HG02678 (cell line): ENCODE measurements around the gene MFAP4.

Experiments
- ATAC-seq: cut with Tn5 transposase; IDR thresholded peaks from one replicate; pipeline ENCODE4 v1.9.1; 2021; ENCODE audit warnings: mild to moderate bottlenecking, moderate library complexity; ENCODE audit not compliant: unreplicated experiment

MFAP4 gene

DNA sequence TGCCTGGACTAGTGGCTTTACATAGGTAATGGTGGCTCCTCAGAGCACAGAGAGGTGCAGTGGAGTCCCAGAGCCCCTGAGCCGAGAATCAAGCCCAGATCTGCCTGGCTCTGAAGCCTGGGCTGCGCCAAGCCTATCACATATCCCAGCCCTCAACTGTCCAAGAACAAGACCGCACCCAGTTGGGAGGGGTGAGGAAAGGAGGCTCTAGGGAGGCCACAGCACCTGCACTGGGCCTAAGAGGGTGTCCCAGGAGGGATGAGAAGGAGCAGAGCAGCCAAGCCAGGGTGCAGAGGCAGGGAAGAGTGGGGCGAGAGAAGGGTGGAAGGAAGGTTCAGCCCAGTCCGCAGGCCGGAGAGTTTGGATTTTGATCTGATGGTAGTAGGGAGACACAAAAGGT lies 23.1 kb upstream of the MFAP4 start:
- no peak for ATAC-seq

DNA sequence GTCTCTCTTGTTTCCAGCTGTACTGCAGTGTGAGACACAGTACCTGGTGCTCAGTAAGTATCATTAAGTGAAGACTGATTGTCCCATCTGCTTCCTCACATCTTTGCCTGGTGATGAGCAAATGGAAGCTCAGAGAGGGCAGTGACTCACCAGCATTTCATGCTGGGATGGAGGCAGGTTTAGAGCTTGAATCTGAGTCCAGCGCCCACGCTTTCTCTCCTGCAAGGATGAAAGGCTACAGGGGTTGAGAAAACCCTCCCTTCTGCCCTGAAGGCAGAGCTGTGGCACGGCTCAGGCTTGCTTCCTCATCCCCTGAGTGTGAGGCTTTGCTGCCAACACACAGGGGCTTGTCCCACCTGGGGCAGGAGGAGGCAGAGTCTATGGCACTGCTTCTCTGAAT lies 22.5 kb upstream of the MFAP4 start:
- no peak for ATAC-seq

DNA sequence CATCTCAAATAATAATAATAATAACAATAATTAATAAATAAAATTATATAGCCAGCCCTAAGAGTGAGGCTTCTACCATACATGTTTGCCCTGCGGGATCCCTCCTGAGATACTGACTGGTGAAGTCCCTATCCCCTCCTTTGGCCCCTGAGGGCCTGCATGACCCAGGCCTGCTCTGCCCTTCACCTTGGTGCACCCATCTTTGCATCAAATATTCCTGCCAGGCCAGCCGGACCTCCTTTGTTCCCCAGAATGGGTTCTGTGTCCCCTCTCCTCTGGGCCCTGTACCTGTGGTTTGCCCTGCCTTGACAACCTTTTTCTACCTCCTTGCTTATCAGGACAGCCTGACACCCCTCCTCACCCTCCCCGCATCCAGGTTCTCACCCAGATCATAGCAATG lies 22.1 kb upstream of the MFAP4 start:
- ATAC-seq: no peak

DNA sequence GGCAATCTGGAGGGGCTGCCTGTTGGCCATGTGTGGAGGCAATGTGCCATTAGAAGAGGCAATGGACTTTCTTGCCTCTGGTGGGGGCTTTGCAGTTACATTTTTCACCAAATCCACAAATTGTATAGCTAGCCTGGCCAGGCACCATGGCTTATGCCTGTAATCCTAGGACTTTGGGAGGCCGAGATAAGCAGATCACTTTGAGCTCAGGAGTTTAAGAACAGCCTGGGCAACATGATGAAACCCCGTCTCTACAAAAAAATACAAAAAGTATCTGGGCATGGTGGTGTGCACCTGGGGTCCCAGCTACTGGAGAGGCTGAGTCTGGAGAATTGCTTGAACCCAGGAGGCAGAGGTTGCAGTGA lies 21.3 kb upstream of the MFAP4 start:
- no peak for ATAC-seq

DNA sequence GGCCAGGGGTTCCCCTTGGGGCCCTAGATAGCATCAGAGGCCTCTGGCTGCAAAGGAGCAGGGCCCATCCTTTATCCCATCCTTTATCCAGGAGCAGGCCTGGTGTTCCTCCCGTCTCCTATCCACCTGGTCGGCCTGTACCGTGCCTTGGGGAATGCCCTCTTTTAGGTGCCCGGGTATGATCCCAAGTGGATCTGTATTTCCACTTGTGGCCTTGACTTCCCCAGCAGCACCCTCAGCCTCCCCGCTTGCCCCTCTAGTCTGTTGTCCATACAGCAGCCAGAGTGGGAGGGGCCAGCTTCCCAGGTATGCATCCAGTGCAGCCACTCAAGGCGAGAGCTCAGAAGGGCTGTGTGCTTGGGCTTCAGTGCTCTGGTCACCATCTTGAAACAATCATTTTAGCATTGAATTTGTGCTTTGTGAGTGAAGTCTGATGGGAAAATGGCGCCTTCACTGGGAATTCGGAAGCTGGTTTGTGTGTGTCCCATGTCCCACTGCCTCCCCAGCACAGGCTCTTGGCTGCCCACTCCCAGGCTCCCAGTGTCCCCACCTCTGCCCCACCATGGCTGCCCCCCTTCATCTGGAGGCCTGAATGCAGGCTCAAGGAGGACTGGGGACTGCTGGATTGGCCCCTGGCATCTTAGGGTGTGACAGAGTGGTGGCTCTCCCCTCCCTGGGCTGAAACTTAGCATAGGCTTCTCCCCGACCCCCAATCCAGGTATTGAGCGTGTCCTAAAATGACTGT lies 20.8 kb upstream of the MFAP4 start:
- no peak for ATAC-seq

GRCh38 chr17:19405114-19405513 lies 18.1 kb upstream of the MFAP4 start:
- no peak for ATAC-seq

DNA sequence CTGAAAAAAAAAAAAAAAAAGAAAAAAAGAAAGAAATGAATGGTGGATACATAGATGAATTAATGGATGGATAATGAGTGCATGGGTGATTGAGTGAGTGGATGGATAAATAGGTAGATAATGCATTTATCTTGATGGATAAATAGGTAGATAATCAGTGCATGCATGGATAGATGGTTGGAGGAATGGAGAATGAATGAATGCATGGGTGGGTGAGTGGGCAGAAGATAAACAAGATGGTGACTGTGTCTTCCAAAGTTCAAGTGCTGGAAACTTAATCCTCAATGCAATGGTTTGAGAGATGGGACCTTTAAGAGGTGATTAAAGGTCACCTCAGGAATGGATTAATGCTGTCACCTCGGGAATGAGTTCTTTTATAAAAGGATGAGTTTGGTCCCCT lies 17.3 kb upstream of the MFAP4 start:
- ATAC-seq: no peak

- ATAC-seq: no peak
Measured at GRCh38 chr17:19403021-19403420, 16.0 kb upstream of the MFAP4 start.

- no peak for ATAC-seq
Measured at GRCh38 chr17:19402171-19402570, 15.2 kb upstream of the MFAP4 start.

- ATAC-seq: no peak
Measured at GRCh38 chr17:19401321-19402010, 14.5 kb upstream of the MFAP4 start.

DNA sequence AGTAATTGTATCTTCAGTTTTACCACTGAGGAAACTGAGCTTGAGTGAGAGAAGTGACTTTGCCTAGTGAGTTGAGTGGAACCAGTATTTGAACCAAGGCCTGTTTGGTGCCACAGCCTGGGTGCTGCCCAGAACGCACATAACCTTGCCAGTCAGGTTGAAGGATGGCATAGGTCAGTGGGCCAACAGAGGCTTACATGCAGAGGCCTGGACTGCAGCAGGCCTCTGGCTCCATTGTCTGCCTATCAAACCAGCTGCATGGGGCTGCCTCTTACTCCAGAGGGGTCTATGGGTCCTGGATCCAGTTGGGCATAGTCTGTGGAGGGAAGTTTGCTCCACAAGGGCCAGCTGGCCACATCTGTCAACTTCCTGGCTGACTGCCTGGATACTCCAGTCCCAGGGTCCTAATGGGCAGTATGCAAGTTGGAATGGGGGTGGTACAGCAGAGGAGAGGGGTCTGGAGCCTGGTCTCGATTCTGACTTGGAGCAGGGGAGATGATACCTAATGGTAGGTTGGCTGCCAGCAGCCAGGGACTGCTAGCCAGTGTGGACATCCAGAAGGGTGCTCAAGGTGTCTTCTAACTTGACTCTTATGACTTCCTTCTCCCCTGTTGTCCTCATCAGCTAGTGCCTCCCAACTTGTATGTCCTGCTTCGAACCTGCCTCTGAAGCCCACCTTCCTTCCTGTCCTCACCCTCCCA lies 12.9 kb upstream of the MFAP4 start:
- ATAC-seq: no peak

- ATAC-seq: no peak
Measured at GRCh38 chr17:19398301-19399181, 11.6 kb upstream of the MFAP4 start.

GRCh38 chr17:19397556-19398041 lies 10.6 kb upstream of the MFAP4 start:
- ATAC-seq: no peak

DNA sequence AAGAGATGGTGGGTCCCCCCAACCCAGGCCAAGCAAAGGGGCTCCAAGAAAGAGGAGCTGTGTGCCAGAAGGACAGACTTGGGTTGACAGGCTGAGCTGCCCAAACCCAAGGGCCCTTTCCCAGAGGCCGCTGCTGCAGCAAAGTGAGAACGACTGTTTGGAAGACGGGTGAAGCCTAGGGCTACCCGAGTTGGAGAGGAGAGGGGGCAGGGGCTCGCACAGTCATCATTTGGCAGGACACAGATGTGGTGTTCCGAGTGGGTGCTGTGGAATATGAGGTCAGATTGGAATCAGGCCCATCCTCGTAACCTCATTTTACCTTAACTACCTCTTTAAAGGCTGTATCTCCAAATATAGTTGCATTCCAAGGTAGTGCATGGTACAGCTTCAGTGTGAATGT lies 5.3 kb upstream of the MFAP4 start:
- no peak for ATAC-seq

DNA sequence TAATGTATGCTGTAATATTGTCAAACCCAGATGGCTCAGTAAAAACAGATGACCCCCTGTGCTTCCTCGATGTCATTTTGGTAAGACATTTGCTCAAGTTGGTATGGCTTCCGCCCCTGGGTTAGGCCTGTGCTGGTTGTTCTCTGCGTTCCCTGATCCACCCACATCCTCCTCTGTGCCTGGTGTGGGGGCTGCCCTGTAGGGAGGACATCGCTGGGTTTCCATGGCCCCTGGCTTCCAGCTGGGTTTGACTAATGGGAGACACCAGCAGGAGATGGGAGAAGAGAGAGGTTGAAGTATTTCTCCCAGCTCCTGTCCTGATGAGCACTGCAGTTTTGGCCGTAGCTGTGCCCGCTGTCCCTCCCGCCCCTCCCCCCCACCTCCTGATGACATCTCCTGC lies 4.4 kb upstream of the MFAP4 start:
- ATAC-seq: no peak

DNA sequence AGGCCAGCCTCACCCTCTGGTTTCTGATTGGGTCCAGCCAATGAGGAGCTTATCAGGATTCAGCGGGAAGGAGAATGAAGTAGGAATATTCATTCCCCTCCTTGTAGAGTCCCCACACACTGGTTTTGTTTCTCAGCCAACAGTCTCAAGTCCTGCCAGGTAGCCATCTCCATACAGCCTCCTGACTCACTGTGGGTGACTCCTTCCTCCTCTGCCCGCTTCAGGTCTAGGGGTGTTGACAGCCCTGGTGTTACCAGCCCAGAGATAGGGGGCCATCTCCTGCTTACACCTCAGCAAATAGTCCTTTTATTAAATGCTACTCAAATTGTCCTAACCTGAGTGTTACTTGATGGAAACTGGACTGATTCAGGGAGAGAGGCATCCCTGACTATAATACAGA lies 4.0 kb upstream of the MFAP4 start:
- no peak for ATAC-seq

DNA sequence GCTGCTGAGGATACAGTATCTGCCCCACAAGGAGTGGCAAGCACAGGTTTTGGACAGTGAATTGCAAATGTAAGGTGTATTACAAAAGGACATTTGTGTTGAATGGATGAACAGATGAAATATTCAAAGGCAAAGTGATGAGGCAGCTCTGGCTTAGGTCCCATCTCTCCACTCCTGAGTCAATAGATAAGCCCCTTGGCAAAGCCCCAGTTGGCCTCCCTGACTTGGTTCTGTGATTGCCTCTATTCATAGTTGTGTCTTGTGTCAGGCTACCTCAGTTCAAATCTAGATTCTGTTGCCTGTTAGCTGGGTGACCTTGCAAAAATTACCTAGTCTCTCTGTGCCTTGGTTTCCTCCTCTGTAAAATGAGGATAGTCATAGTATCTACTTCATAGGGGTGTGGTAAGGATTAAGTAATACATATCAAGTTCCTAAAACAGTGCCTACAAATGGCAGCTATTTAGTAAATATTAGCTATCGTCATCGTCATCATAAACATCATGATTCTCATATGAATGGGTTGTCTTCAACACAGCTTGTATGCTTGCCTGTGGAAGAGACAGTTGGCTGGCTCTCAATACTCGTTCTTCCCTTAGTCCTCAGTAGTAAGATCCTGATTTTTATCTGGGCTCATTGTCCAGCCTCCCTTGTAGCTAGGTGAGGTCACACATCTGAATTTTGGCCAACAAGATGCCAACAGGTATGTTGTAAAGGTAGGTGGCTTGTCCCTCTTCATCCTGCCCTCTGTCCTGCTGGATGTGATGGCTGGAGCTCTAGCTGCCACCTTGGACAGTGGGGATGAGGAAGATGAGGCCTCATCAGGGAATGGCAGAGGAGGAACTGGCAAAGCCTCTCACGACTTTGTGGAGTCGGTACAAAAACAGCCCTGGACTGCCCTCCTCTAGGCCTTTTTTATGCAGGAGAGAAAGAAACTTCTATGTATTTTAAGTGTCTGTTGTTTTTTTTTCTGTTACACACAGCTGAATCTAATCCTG lies 2.1 kb upstream of the MFAP4 start:
- ATAC-seq: no peak

DNA sequence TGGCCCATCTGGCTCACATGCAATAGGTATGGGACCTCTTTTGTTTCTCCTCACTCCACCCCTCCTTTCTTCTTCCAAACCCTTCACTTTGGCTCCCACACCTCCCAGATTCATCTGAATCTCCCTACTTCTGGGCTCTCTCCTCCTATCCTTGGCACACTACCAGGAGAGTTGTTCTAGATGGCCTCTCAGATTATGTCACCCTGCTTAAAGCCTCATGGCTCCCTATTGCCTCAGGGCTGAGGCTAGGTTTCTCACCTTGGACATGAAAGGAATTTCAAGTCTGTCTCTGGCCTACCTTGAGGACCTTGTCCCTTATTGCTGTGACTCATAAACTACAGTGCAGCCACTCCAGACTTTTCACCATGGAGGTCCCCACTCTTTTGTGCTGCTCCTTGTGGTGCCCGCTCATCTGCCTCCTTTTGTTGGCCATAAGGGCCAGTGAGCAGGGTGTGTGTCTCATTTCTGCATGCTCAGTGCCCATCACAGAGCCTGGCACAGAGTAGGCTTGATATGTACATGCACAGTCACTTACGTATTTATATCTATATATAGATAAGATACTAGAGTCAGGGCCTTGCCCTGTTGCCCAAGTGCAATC lies 1.0 kb upstream of the MFAP4 start:
- ATAC-seq: no peak
